NCI-H2196 treated with DMSO at 0.1 percent for 48 hours (cell line): ENCODE data around the gene LPAR2.
"Not testable (repeated sequence)": the region's sequence is repeated elsewhere in the genome, so short reads cannot be mapped to it uniquely, and the experiment has no call there.

Experiments used
- DNase-seq: peaks from one replicate; lab custom pipeline; 2025; ENCODE audit not compliant: unreplicated experiment; lab: John Stamatoyannopoulos, UW

Gene LPAR2

DNA sequence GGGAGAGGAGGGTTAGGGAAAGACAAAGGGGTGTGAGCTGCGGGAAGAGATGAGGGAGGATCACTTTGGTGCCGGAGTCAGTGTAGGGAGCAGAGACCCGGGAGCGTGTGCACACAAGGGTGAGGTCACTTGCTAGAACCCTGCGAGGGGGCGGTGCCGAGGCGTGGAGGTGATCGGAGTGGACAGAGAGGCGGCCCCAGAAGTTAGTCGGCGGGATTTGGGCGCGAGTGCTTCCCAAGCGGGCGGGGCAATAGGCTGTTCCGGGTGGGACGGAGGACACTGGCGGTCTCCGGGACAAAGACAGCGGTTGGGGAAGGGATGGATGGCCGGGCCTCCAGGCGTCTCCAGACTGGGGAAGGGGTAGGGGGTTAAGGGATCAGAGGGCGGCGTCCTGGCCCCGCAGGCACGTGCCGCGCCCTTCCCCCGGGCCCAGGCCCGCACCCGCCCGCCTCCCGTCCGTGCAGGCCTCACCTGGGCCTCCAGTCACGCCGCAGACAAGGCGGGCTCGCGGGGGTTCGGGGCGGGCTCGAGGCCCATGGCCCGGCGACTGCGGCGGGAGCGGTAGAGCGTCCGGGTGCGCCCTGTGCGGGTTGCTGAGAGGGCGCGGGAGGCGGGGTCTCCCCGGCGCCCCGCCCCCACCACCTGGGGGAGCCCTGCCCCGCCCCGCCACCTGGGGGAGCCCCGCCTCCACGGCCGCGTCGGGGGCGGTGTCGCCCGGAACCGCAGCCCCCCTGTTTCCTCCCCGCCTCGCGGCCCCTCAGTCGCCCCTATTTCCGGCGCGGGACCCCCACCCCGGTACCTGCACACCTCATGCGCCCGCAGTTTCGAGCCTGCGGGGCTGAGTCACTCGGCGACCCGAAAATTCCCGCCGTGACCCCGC lies at the start of gene LPAR2:
TSS of gene LPAR2 (minus strand) at position 600 of the 880 bp plus-strand sequence. CDS start 945 bp downstream, outside the sequence.
- peak; percentile 56 for DNase-seq

DNA sequence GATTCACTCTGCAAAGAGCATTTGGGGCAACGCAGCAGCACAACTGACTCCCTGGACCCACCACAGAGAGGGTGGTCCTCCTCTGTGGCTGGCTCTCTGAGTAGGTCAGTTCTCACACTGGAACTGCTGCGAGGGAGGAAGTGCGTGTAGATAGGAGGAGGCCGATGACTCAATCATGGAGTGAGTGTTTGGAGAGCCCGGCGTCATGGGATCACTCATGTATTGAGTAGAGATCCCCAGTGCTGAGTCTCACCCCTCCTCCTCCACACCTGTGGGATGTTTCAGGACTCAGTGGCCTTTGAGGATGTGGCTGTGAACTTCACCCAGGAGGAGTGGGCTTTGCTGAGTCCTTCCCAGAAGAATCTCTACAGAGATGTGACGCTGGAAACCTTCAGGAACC lies 49.6 kb upstream of the LPAR2 start:
- no peak for DNase-seq

DNA sequence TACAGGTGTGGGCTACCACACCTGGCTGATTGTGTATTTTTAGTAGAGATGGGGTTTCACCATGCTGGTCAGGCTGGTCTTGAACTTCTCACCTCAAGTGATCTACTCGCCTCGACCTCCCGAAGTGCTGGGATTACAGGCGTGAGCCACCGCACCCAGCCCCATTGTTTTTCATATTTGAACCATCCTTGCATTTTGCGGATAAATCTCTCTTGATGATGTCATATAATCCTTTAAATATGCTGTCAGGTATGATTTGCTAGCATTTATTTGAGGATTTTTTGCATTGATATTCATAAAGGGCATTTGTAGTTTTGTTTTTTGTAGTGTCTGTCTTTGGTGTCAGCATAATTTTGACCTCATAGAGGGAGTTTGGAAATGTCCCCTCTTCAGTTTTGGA lies 46.3 kb upstream of the LPAR2 start:
- no peak for DNase-seq

DNA sequence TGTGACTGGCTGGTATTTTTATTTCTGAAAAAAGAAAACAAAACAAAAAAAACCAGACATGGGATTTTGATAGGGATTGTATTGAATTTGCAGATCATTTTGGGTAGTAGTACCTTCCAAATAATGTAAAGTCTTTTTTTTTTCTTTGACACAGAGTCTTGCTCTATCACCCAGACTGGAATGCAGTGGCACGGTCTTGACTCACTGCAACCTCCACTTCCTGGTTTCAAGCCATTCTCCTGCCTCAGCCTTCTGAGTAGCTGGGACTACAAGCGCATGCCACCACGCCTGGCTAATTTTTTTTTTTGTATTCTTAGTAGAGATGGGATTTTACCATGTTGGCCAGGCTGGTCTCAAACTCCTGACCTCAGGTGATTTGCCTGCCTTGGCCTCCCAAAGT lies 44.8 kb upstream of the LPAR2 start:
- DNase-seq = no peak

DNA sequence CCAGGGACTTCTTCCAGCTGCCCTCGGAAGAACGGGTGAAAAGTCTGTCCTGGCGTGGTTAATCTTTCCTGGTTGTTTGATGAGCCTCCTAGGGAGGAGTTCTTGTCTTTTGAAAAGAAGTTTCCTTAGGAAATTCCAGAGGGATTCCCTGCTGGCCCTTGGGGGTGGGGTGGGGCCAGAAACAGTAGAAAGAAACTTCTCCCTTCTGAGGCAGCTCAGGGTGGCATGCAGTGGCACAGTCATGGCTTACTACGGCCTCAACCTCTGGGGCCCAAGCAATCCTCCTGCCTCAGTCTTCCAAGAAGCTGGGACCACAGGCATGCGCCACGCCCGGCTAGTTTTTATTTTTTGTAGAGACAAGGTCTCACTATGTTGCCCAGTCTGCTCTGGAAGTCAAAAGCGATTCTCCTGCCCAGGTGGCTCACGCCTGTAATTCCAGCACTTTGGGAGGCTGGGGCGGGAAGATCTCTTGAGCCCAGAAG lies 42.1 kb upstream of the LPAR2 start:
- no peak for DNase-seq

DNA sequence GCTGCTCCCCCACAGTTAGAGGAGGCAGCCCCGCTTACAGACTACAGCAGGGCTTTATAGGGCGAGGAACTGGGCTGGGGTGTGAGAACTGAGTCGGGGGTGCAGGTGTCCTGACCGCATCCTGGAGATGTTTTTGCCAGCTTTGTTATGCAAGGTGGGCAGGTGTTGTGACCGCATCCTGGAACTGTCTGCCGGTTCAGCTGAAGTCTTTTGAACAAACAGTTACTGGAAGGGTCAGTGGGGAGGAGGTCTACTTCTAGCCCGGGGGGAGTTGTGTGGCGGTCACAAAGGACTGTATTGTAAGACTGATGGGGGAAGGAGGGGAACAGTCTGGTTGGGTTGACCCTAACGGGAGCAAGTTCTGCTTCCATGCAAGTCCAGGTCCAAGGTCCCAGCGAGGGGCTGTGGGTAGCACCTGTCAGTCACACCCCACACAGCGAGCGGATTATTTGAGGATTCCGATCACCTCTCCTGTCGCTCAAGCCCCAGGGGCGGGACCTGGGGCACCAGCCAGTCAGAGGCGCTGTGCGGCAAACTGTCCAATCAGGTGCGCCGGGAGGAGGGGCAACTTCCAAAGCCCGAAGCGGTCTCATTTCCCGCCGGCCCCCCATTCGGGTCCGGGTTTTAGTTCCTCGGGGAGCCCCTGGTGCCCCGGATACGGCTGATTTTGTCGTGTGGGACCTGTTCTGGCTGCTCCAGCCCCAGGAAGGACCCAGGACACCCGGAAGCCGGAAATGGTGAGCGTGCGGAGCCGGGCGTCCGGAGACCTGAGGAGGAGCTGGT lies 40.4 kb upstream of the LPAR2 start, which contains the start of gene ZNF101:
TSS of gene ZNF101 (plus strand) at position 610 of the 783 bp plus-strand sequence. CDS start at position 735, 125 bp downstream.
- peak; percentile 67 for DNase-seq

DNA sequence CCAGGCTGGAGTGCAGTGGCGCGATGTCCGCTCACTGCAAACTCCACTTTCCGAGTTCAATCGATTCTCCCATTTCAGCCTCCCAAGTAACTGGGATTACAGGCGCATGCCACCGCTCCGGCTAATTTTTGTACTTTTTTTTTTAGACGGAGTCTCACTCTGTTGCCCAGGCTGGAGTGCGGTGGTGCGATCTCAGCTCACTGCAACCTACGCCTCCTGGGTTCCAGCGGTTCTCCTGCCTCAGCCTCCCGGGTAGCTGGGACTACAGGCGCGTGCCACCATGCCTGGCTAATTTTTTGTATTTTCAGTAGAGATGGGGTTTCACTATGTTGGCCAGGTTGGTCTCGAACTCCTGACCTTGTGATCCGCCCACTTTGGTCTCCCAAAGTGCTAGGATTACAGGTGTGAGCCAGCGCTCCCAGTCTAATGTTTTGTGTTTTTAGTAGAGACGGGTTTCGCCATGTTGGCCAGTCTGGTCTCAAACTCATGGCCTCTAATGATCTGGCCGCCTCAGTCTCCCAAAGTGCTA lies 37.5 kb upstream of the LPAR2 start:
- not testable (repeated sequence) for DNase-seq

DNA sequence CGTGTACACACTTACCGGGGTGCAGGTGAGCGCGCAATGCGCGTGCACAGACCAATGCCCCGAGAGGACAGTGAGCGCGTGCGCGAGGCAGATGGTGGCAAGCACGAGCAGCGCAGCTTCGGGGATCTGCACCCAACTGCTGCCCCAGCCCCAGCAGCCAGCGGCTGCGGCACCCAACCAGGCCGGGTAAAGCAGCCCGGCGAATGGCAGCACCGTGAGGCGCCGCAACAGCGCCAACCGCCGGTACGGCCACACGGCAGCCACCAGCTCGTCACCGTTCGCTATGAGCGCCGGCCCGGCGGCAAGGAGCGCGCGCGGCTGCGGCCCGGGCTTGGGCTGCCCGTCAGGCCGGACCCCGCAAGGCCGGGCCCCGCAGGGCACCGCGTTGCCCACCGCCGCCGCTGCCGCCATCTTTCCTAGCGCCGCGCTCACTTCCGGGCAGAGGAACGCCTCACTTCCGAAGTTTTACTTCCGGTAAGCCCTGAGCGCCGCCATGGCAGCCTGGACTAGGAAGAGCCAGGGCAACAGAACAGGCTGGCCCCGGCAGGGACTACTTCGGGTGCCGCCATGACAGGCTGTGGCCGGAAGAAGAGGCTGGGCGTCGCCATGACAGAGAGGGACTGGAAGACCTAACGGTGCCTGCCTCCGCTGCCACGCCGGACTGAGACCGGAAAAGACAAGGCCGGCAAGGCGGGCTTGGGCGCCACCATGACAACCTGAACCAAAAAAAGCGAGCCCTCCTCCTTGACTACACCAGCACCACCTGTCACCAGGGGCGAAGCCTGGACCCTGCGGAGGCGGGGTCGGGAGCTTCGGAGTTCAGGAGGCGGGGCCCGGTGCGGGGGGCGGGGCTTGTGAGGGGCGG lies 35.5 kb upstream of the LPAR2 start, which contains the start of gene ATP13A1:
TSS of gene ATP13A1 (minus strand) at position 421 of the 865 bp plus-strand sequence. CDS start at position 411, 10 bp downstream.
- DNase-seq = peak; percentile 98

DNA sequence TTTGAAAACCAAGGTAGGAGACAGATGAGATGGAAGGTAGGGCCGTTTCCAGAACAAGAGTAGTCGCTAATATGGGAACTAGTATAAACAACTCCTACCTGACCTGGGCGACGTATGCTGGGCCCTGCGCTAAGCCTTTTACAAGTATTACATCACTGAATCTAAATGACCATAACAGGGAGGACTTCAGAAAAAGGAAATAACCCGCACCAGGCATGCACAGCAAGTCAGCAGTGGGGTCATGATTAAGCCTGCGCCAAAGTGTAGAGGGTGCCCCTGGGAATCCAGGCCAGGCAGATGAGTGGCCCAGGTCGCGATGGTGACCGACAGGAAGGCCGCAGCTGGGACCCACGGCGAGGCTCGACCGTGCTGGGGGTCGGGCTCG lies 34.8 kb upstream of the LPAR2 start:
- DNase-seq = no peak

DNA sequence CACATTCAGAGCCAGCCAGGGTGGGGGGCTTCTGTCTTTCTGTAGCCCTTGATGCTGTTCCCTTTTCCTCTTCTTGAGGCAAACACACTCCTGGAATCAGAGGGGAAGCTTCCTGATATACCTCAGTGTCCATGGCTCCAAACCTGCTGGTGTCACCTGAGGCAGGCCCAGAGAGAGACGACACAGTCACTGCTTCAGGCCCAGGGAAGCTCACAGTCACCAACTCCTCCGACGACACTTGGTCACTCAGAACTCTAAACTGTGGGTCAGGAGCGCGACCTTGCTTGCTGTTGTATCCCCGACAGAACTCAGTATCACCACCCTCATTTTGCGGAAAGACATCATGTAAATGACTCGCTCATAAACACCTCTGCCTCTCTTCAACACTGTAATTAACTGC lies 34.3 kb upstream of the LPAR2 start:
- no peak for DNase-seq

DNA sequence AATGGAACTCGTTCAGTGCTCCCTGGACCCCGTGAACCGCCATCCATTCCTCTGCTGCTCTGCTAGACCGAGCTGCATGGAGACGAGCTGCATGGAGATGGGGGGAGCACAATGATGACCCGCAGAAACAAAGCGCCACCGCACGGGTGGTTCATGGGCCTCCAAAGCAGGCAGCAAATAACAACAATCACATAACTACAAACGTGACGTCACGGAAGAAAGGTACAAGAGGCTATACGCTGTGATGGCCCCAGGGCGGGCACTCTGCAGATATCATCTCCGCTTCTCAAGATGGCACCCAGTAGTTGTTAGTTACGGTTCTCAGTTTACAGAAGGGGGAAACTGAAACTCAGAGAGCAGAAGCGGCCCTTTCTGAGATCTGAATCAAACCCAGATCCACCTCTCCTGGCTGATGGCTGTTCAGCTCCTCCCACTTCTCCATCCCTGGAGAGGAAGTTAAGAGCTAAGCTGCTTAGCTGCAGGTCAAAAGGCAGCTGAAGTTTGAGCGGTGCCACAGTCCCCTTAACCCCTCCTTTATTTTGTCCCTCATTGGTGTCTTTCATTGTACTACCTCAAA lies 33.7 kb upstream of the LPAR2 start:
- no peak for DNase-seq

DNA sequence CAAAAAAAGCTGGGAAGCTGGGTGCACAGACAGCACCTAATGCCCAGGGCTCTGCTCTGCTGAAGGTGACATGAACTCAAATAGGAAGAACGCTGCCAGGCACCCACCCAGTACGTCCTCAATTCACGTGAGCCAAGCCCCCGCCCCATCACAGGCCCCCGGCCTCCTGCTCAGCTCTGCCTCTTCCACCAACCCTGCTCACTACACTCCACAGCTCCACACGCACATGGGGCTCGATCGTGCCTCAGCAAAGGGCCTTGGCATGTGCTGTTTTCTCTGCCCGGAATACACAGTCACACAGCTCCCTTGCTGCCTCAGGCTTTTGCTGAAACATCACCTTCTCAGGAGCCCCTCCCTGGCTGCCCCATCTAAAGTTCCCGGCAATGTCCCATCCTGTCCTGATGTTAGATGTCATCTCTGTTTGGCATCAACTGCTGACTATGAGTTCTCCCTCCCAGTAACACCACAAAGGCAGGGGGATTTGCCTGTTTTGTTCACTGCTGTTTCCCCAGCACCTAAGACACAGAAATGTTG lies 33.2 kb upstream of the LPAR2 start:
- no peak for DNase-seq

DNA sequence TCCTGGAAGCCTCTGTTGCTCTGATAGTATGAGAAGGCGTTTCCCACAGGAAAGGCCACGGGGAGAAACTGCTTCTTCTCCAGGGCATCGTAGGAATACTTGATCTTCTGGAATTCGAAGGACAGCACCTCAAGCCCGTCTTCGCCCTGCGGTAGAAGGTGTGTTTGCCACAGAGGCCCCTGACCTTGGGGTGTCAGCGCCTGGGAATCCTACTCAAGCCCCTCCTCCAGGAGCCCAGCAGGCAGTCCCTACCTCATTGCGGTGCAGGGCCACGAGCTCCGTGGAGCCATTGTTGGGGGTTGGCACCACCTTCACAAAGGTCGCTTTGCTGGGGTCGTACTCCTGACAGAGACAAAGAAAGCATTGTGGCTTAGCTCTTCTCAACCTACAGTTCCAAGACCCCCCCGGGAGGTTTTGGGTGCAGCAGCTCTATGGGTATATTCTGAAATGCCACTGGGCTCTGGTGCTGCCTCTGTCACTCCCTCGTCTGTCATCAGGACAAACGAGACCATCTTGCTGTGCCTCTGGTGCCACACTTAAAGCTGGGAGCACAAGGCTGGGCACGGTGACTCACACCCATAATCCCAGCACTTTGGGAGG lies 31.7 kb upstream of the LPAR2 start:
- no peak for DNase-seq

DNA sequence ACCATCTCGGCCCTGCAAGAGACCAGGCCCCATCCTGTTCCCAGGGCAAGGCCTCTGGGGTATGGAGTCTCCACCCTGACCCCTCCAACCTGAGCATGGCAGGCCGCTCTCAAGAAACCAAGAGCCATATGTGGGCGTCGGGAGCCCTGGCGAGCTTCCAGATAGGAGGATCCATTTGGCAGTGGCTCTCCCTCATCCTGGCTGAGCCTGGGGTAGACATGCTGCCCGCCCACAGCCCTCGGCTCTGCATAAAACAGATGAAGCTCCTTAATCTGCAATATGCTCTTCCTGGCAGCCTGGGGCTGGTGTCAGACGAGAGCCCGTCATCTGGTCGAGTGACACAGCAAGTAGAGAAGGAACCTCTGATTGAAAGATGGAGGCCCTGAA lies 29.4 kb upstream of the LPAR2 start:
- DNase-seq = no peak

DNA sequence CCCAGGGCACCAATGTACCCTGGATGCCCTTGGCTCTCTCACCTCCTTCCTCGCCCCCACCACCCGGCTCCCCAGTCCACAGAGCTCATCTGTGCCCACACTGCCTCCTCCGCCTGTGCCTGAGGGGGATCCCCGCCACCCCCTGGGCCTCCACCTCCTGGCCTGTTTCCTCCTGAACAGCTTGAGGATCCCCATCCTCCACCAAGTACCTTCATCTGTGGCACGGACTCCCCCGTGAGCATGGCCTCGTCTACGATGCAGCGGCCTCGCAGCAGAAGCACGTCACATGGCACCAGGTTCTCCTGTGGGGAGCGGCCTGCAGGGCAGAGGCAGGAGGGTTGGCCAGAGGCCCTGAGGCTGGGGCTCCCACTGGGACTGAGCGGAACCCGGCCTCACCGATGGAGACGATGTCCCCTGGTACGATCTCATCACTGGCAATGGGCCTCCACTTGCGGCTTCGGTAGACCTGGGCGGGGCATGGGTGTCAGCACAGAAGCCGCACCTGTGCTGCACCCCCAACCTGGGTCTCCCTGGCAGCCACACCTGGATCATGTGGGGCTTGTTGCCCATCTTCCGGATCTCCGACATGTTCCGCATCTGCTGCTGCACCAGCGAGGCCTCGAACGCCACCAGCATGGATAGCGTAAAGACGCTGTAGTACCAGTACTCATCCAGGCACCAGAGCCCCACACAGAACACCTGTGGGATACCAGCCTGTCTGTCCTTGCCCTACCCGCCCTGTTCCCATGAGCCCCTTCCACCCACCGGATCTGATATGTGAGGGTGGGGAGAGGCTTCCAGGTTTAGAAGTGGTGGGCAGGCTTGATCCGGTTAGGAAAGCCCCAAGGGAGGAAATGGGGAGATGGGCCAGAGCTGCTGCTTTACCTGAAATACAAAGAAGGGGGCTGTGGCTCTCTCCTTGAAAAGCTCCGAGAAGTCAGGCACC lies 28.7 kb upstream of the LPAR2 start:
- no peak for DNase-seq

DNA sequence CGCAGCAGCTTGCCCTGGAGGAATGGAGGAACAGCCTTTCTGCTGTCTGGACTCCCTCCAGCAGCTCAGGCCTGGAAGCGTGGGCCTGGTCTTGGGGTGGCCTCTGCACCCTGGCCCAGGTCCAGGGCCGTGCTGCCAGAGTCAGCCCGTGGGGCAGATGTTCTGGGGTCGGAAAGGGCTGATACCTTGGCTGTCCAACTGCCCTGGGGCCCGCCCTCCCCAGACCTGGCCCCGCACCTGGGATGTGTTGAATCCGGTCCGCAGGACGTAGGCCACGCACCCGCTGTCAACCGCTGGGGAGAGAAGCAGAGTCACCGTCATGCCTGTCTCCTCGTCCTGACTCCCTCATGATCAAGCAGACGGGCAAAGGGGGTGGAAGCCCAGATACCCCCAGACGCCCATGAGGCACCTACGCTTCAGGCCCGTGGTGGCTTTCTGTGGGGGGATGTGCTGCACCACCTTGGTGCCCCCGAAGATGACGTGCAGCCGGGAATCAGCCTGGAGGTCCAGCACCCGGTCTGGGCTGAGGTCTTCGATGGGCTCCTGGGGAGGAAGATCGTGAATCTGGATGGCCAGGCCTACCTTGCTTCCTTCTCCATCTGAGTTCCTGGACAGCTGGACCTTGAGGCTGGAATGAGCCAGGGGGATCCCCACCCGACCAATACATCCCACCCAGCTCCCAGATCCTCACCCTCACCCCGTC lies 27.8 kb upstream of the LPAR2 start:
- DNase-seq = no peak

DNA sequence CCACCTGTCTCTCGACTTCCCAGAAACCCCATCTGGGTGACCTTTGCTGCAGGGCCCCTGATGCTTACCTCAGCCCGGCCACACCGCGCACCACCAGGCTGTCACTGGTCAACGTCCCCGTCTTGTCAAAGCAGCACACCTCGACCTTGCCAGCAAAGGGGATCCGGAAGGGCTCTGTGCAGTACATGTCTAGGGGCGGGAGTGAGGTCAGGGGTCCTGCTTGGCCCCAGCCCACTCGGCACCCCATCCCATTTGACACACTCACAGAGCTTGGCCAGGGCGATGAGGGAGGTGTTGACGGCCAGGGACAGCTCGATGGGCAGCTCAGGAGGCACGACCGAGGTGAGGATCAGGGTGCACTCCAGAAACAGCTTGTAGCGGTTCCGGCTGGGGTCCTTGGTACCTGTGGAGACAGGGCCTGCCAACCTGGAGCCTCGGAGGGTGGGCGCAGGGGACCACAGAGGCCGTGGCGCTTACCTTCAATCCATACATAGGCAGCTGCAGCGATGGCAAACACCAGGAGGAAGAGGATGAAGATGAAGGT lies 27.1 kb upstream of the LPAR2 start:
- no peak for DNase-seq

DNA sequence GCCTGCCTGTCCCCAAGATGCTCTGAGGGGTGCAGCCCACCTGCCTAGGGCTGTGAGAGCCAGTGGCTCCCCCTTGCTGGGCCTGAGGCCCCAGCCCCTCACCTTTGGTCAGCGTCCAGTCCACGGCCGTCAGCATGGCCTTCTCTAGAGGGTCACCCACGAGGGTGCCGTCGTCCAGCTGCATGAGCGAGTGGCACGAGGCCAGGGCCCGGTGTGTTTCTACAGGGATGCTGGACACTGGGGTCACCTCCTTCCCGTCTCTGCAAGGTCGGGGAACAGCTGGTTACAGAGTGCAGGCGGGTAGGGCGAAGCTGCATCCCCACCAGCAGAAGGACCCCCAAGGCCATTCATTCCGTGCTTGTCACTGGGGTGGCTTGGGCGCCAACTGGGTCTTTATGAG lies 26.4 kb upstream of the LPAR2 start:
- no peak for DNase-seq
